Cerebellar cortex (tissue), 1 donor: ENCODE data around the gene PCYT1B.
"Not testable (repeated sequence)": the region's sequence is repeated elsewhere in the genome, so short reads cannot be mapped to it uniquely, and the experiment has no call there.

Experiments used
- DNase-seq: peaks from one replicate; pipeline ENCODE4 v3.0.0-alpha.2; 2015; ENCODE audit warnings: low spot score

PCYT1B gene

DNA sequence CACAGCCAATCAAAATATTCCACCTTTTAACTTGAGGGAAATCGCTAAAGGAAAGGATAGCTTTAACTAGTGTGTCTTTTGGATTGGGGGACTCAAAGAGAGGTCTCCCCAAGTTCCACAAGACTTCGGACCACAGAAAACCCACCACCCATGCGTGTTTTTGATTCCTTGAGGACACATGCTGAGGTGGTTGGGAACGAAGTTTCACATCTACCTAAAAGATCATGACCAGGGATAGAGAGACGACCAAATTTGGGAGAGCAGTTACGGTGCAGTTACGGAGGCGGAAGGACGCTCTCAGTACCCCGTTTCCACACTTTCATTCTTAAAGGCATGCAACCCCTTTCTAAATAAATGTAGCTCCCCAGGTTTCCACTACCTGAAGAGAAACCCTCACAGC lies 1.1 kb downstream of the PCYT1B start:
- DNase-seq: peak; percentile 1

DNA sequence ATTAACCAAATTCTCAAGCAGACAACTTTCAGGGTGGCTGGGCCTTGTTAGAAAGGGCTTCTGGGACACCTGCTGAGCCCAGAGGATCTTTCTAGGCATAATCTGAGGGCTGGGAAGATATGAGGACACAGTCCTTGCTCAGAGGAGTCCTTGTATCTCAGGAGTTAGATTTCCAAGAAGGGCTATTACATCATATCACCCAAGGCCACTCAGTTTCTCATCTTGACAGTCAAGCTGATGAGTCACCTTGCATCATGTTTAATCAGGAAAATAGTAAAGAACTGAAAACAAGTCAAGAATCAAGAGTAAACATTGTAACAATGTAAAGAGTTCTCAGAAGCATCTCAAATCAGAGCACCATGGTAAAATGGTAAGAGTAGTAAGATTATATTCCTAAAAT lies 4.0 kb downstream of the PCYT1B start:
- DNase-seq: no peak

GRCh38 chrX:24629701-24630100 lies 17.4 kb downstream of the PCYT1B start:
- no peak for DNase-seq

DNA sequence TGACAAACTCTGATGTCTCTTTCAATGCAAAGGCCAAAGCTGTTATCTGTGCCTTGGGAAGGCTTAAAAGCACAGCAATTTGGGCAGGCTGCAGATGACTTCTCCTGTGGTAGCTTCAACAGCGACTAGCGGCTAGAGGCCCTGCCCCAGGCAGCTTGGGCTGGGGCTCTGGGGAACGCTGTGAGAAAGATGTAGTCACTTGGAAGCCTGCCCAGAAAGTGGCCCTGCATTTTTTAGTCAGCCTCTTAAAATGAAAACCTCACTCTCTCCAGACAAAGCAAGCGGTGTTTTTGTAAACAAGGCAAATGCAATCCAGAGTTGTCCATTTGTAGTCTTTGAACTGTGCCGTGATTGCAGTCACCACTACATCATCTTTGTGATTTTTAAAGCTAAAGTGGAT lies 27.5 kb downstream of the PCYT1B start:
- DNase-seq: peak; percentile 1

DNA sequence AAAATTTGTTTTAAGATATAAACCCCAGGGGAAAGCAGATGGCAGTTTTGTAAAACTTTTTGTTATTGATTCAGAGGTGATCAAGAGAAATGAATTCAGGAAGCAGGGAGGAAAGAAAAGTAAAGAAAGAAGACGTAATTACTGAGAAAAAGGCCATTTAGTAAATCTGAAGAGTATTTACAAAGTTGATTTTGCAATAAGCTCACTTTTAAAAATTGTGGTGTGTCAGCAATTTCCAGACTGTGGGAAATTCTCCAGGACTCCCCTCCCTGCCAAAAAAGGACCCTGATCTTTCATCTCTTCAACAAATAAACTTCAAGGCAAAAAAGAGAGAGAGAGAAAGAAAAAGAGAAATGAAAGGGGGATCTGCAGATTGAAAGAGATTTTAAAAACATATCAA lies 36.6 kb downstream of the PCYT1B start:
- DNase-seq: no peak

GRCh38 chrX:24607616-24608015 lies 39.5 kb downstream of the PCYT1B start:
- no peak for DNase-seq

DNA sequence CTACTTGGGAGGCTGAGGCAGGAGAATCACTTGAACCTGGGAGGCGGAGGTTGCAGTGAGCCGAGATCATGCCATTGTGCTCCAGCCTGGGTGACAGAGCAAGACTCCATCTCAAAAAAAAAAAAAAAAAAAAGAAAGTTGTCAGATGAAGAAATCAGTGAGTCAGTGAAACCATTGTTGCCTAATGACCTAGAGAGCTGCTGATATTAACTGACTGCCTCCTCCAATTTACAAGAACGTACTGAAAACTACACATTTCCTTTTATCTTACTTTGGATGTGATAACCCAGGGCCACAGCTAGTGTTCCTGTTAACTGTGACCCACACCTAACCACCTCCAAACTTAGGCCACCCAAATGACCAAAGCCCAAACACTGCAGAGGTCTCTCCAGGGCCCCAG lies 41.2 kb downstream of the PCYT1B start:
- not testable (repeated sequence) for DNase-seq

GRCh38 chrX:24603191-24603590 lies 44.0 kb downstream of the PCYT1B start:
- DNase-seq: no peak

GRCh38 chrX:24601858-24602257 lies 45.3 kb downstream of the PCYT1B start:
- DNase-seq: no peak

- DNase-seq: peak; percentile 2
These were observed 52.6 kb downstream of the PCYT1B start for GRCh38 chrX:24594501-24594900.

GRCh38 chrX:24590111-24590510 lies 57.0 kb downstream of the PCYT1B start:
- DNase-seq: no peak

DNA sequence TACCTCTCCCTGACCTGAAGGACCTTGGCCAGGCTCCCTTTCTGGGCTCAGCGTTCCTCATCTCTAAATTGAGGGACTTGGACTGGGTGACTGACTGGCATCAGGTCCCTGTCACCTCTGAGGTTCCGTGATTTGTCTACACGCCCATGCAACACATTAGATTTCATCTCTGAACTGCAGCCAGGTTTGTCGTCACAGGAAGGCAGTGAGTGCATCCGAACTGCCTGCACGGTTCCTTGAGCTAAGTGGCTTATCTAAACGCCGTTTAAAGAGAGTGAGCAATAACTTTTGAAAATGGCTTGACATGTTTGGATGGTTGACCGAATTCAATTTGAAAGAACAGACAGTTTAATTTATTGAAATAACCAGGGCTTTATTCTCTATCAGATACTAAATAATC lies 70.1 kb downstream of the PCYT1B start:
- DNase-seq: no peak

DNA sequence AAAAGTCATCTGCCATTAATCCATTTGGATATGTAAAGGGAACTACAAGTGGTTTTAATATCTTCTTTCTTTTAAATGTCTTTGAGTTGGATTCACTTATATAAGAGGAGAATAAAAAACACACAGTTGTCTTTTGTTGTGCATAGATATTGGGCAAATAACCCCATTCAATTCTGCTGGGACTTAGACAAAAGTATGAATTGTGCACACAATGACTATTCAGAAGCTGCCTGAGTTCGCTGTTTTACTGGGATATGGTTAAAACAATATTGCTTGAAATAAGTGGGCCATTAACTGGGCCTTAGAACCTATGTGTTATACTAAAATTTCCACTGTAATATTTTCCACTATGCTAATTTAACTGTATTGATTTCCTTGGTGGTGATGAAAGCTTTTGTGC lies 71.7 kb downstream of the PCYT1B start:
- DNase-seq: no peak

- no peak for DNase-seq
These were observed 72.4 kb downstream of the PCYT1B start for GRCh38 chrX:24574743-24575142.

DNA sequence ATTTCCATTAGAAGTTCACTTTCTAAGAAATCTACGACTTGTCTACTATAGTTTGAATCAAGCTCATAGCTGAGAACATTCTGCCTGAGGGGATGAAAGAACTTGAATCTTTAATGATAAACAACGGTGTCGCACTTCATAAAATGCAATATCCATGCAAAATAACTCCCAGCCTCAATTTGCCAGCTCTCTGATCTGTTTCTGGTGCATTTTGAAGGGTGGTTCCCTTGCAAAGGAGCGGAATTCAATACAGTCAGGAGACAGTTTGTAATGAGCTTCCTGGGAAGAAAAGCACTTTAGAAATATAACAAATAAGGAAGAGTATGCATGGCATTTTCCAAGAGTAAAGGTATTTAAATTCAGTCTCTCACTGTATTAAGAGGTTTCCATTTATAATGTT lies 80.0 kb downstream of the PCYT1B start:
- DNase-seq: no peak

GRCh38 chrX:24566240-24566639 lies 80.9 kb downstream of the PCYT1B start:
- no peak for DNase-seq

DNA sequence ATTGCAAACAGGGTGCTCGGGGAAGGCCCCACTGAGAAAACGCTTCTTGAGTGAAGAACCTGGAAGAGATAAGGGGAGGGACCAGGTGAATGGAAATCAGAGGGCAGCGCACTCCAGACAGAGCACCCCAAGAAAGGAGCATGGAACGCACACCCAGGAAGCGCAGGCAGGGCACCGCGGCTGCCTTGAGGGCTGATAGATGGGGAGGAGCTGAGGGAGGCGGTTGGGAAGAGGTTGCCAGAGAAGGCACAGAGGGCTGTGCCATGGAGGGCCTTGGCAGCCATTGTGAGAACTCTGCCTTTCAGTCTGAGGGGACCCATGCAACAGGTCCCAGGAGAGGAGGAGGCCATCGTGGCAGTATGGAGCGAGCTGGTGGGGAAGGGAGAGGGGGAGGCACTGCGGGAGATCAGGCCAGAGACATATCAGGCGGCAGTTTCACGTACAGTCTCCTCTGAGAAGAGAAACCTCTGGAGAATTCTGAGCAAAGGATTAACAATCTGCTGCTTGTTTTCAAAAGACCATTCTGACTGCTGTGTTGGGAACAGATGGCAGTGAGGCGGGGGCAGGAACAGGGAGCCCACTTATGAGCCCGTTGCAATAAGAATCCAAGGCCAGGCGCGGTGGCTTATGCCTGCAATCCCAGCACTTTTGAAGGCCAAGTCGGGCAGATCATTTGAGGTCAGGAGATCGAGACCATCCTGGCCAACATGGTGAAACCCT lies 83.7 kb downstream of the PCYT1B start:
- no peak for DNase-seq

- DNase-seq: peak; percentile 5
These were observed 86.0 kb downstream of the PCYT1B start for GRCh38 chrX:24561121-24561520.

- no peak for DNase-seq
These were observed 94.1 kb downstream of the PCYT1B start for GRCh38 chrX:24553011-24553410.

DNA sequence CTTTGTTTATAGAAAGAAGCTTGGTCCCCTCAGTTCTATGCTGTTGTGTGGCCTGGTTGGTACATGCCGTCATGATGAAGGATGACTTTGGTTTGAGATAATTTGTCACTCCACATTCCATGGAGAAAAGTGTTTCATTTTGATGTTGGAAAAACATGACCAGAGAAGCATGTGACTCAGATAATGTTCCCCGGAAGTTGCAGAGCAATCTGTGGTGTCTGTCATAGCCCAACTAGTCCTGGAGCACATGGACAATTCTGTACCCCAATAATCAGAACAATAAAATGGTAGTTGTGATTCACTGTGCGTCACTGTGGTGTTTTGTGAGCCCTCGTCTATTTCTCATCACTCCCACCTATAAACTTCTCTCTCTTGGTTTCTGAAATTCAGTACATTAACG lies 97.0 kb downstream of the PCYT1B start:
- no peak for DNase-seq

- DNase-seq: no peak
These were observed 99.2 kb downstream of the PCYT1B start for GRCh38 chrX:24547961-24548360.

DNA sequence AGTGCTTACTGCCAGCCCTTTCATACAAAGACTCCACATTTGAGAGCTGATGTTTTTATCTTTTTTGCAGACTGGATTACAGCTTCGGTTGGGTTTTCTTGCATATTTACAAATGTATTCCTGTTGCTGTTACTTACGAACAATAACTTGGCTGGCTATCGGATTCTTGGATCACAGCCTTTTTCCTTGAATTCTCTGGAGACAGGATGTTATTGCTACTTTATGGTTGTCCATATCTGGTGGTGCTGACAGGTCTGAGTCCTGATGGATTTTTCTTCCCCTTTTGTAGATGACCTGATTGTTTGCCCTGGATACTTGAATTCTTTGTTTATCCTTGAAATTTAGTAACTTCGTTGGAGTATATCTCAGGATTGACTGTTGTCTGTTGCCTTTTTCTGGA lies 104.4 kb downstream of the PCYT1B start:
- DNase-seq: no peak

GRCh38 chrX:24536551-24536950 lies 110.6 kb downstream of the PCYT1B start:
- DNase-seq: no peak

- no peak for DNase-seq
These were observed 118.5 kb downstream of the PCYT1B start for GRCh38 chrX:24528605-24529004.

DNA sequence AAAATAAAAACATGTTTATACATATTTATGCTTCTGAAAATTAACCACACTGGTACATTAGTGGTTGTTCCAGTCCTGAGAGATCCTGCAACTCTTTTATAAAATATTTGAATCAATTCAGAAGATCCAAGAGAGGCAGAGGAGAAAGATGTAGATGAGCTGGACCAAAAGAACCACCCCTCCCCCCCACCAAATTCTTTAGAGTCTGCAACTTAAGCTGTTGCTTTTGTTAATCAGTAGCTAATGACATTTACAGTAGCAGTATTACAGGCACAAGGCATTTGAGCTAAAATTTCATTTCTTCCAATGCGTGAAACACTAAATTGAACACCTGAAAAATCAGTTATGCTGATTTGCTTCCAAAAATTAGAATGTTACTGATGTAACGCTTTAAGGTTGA lies 120.5 kb downstream of the PCYT1B start:
- DNase-seq: no peak
